Mesendoderm (in vitro differentiated cells): ENCODE results near the gene TBL1X.

Source experiments
- DNase-seq: peaks from one replicate; pipeline ENCODE4 v3.0.0; 2013
- H2AK5ac ChIP-seq: 2 replicates; pipeline ENCODE4 v1.6.1; 2013; ENCODE audit warnings: low read length, inconsistent platforms
- H2BK120ac ChIP-seq: 2 replicates; pipeline ENCODE4 v1.6.1; 2013; ENCODE audit warnings: low read depth, mild to moderate bottlenecking, low read length, moderate library complexity, mixed read lengths
- H2BK15ac ChIP-seq: replicated peaks from 2 replicates; pipeline ENCODE4 v1.6.1; 2013; ENCODE audit warnings: low read depth, mild to moderate bottlenecking, moderate library complexity
- H2BK5ac ChIP-seq: 2 replicates; pipeline ENCODE4 v1.6.1; 2013; ENCODE audit warnings: low read length, inconsistent platforms
- H3K18ac ChIP-seq: 2 replicates; pipeline ENCODE4 v1.6.1; 2013; ENCODE audit warnings: mild to moderate bottlenecking, low read length, mixed read lengths
- H3K23ac ChIP-seq: one replicate; pipeline ENCODE4 v1.6.1; 2013; ENCODE audit warnings: low read length
- H3K27ac ChIP-seq: 2 replicates; pipeline ENCODE4 v1.5.1; 2013; ENCODE audit warnings: low read depth, mild to moderate bottlenecking, inconsistent platforms, low read length, moderate library complexity
- H3K27me3 ChIP-seq: 2 replicates; pipeline ENCODE4 v1.6.1; 2013; ENCODE audit warnings: low read length, control low read depth, mild to moderate bottlenecking, inconsistent platforms; ENCODE audit not compliant: insufficient read depth, poor library complexity
- H3K36me3 ChIP-seq: 2 replicates; pipeline ENCODE4 v1.6.1; 2013; ENCODE audit warnings: low read length, inconsistent platforms; ENCODE audit not compliant: control insufficient read depth, insufficient read depth
- H3K4ac ChIP-seq: one replicate; pipeline ENCODE4 v1.6.1; 2013; ENCODE audit warnings: low read depth, mild to moderate bottlenecking, low read length, moderate library complexity
- H3K4me1 ChIP-seq: 2 replicates; pipeline ENCODE4 v1.6.1; 2013; ENCODE audit warnings: low read depth, low read length, inconsistent platforms; ENCODE audit not compliant: control insufficient read depth
- H3K4me2 ChIP-seq: 2 replicates; pipeline ENCODE4 v1.6.1; 2013; ENCODE audit warnings: low read length
- H3K4me3 ChIP-seq: 2 replicates; pipeline ENCODE4 v1.5.1; 2013; ENCODE audit warnings: mild to moderate bottlenecking, low read length
- H3K56ac ChIP-seq: one replicate; pipeline ENCODE4 v1.6.1; 2013; ENCODE audit warnings: low read length
- H3K79me1 ChIP-seq: 2 replicates; pipeline ENCODE4 v1.6.1; 2013; ENCODE audit warnings: low read length, inconsistent platforms
- H3K79me2 ChIP-seq: 2 replicates; pipeline ENCODE4 v1.6.1; 2013; ENCODE audit warnings: mild to moderate bottlenecking, low read length; ENCODE audit not compliant: control insufficient read depth, insufficient read depth
- H3K9ac ChIP-seq: 2 replicates; pipeline ENCODE4 v1.6.1; 2013; ENCODE audit warnings: low read length, inconsistent platforms
- H4K5ac ChIP-seq: one replicate; pipeline ENCODE4 v1.6.1; 2013; ENCODE audit warnings: low read length
- H4K8ac ChIP-seq: one replicate; pipeline ENCODE4 v1.6.1; 2013; ENCODE audit warnings: low read depth, mild to moderate bottlenecking, control low read depth, low read length, moderate library complexity
- WGBS: extraction: QIAGEN DNeasy Blood & Tissue Kit; methylation state at CpG from one replicate; pipeline ENCODE4 v1.1.7; 2013; ENCODE audit warnings: low lambda C conversion rate, missing lambda C conversion rate; ENCODE audit not compliant: insufficient coverage; ENCODE audit errors: extremely low coverage; 5-methylcytosine and 5-hydroxymethylcytosine counted together

TBL1X gene

DNA sequence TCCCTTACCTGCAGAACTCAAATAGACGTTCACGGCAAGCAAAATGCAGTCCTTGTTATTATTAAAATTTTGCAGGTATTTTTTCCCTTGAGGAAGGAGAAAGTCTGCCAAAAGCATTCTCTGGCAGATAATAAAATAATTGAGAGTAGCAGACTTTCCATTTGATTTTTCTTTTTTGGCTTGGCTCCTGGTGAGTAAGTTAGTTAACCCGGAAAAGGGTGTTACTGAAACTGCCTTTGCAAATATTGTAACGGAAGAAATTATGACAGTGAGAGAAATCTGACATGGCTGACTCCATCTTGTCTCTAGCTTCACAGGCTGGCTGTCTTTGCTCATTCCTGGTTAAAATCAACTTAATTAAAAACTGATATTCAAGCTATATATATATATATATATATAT, 200.3 kb downstream of the TBL1X start:
- H3K4me1 ChIP-seq, result no peaks in the 10 kb centered on the region
- H2AK5ac ChIP-seq, result no peak overlapping the region
- no peak overlapping the region for H3K4me3 ChIP-seq
- H3K79me2 ChIP-seq, result no peaks in the 10 kb centered on the region
- H3K23ac ChIP-seq, result no peak overlapping the region
- H3K18ac ChIP-seq, result no peak overlapping the region
- H3K9ac ChIP-seq, result no peak overlapping the region
- DNase-seq, result no peak
- H3K27ac ChIP-seq, result no peak overlapping the region
- no peaks in the 10 kb centered on the region for H3K27me3 ChIP-seq
- H3K4me2 ChIP-seq, result no peak overlapping the region
- H4K5ac ChIP-seq, result no peak overlapping the region
- no peak overlapping the region for H3K56ac ChIP-seq
- no peak overlapping the region for H2BK15ac ChIP-seq
- H3K79me1 ChIP-seq, result no peaks in the 10 kb centered on the region
- H2BK120ac ChIP-seq, result no peak overlapping the region
- H3K4ac ChIP-seq, result no peak overlapping the region
- no peaks in the 10 kb centered on the region for H3K36me3 ChIP-seq
- no peak overlapping the region for H4K8ac ChIP-seq
- H2BK5ac ChIP-seq, result no peak overlapping the region
- WGBS, result no CpG with 5 or more reads among the region's 4 CpGs

DNA sequence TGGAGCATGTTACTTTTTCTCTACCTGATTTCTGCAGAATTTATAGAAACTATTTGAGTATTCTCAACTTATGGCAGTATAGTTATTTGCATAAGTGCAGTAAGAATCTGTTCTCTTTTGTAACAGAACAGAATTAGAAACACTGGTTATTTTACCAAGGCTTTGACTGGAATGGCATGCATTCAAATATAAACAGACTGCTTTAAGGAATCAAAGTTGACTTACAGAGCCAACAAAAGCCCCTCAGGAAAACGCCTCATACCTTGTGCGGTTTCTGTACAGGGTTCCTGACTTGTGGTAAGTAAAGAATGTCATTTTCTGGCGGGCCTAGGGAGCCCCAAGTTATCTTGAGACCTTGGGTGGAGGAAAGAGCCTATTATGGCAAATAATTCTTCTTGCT, 203.7 kb downstream of the TBL1X start:
- Histone ChIP-seq H2AK5ac (no peak overlapping the region), H3K56ac (no peak overlapping the region), H4K5ac (no peak overlapping the region), H3K18ac (no peak overlapping the region), H3K27me3 (no peaks in the 10 kb centered on the region), H3K23ac (no peak overlapping the region), H4K8ac (no peak overlapping the region), H3K79me1 (no peaks in the 10 kb centered on the region), H3K9ac (no peak overlapping the region), H3K36me3 (no peaks in the 10 kb centered on the region), H3K4me1 (no peaks in the 10 kb centered on the region), H3K4me2 (no peak overlapping the region), H2BK15ac (no peak overlapping the region), H3K4ac (no peak overlapping the region), H3K27ac (no peak overlapping the region), H3K4me3 (no peak overlapping the region), H3K79me2 (no peaks in the 10 kb centered on the region), H2BK5ac (no peak overlapping the region), H2BK120ac (no peak overlapping the region)
- no peak for DNase-seq
- WGBS, result no CpG with 5 or more reads among the region's 3 CpGs

DNA sequence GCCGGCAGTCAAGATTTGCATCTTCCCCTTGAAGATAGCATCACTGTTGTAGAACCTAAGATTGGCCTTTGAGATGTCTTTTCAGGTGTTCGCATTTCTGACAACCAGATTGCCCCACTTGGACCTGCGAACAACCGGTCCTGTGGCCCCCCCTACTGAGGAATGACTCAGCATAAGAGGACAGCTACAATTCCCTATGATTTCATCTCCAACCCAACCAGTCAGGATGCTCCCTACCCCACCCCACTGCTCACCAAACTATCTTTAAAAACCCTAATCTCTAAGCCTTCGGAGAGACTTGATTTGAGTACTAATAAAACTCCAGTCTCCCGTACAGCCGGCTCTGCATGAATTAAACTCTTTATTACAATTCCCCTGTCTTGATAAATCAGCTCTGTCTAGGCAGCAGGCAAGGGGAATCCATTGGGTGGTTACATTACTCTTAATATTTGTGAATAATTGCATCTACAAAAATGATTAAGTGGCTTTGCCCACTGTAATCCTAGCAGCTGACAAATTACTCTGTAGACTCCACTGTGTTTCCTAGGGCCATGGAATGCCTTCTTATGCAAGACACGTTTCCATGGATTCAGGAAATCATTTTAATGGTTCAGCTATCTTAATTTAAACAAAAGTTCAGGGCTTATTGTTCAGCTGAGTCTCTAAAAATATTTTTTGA, 205.4 kb downstream of the TBL1X start:
- Histone ChIP-seq H3K4me2 (no peak overlapping the region), H3K18ac (no peak overlapping the region), H3K36me3 (no peaks in the 10 kb centered on the region), H3K79me1 (no peaks in the 10 kb centered on the region), H3K4me3 (no peak overlapping the region), H3K23ac (no peak overlapping the region), H3K27ac (no peak overlapping the region), H2BK15ac (no peak overlapping the region), H4K5ac (no peak overlapping the region), H3K79me2 (no peaks in the 10 kb centered on the region), H3K56ac (no peak overlapping the region), H3K9ac (no peak overlapping the region), H3K4ac (no peak overlapping the region), H2AK5ac (no peak overlapping the region), H2BK5ac (no peak overlapping the region), H2BK120ac (no peak overlapping the region), H4K8ac (no peak overlapping the region), H3K4me1 (no peaks in the 10 kb centered on the region), H3K27me3 (no peaks in the 10 kb centered on the region)
- WGBS, result no CpG with 5 or more reads among the region's 8 CpGs
- peak; percentile 8 for DNase-seq

DNA sequence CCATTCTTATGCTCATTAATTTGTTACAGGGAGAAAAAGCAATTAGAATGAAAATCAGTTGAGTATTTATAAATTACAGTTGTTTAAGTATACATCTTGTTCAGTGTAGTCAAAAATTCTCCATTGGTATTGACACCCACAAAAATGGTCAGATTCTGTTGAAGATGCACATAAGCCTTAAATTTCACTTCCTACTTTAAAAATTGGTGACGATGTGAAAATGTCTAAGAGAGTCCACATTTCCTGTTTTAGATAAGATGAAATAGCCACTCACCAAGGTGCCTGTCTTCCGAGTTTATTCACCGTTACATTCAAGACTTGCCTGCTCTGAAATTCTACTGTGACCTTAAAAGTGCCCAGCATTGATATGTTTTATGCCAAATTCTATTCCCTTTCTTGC, 207.1 kb downstream of the TBL1X start:
- WGBS, result no CpG with 5 or more reads among the region's 3 CpGs
- H3K4me1 ChIP-seq, result no peaks in the 10 kb centered on the region
- no peak overlapping the region for H3K4me3 ChIP-seq

DNA sequence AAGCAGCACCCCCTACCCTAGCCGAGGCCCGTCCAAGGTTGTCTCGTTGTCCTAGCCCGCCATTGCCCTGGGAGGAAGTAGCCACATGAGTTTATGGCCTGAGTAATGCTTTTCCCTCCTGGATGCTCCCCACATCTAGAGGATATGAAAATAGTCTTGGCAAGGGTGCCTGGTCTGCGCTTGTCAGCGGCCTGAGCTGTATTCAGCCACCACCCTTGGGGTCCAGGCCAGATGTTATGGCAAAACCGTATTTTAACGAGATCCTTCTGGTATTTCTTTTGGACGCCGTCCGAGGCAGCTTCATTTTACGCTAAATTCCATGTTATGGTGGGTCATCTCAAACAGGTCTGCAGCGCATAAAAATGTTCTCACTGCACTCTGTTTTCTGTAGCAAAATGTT, 211.4 kb downstream of the TBL1X start:
- no peak overlapping the region for H4K5ac ChIP-seq
- H3K27me3 ChIP-seq, result no peaks in the 10 kb centered on the region
- no peak overlapping the region for H3K18ac ChIP-seq
- H2BK120ac ChIP-seq, result no peak overlapping the region
- WGBS, result no CpG with 5 or more reads among the region's 13 CpGs
- H3K27ac ChIP-seq, result no peak overlapping the region
- H2AK5ac ChIP-seq, result no peak overlapping the region
- no peak overlapping the region for H4K8ac ChIP-seq
- H3K4ac ChIP-seq, result no peak overlapping the region
- H3K23ac ChIP-seq, result no peak overlapping the region
- no peak overlapping the region for H3K9ac ChIP-seq
- no peak for DNase-seq
- H3K4me1 ChIP-seq, result no peaks in the 10 kb centered on the region
- H3K4me2 ChIP-seq, result no peak overlapping the region
- no peaks in the 10 kb centered on the region for H3K79me2 ChIP-seq
- no peak overlapping the region for H2BK5ac ChIP-seq
- H3K79me1 ChIP-seq, result no peaks in the 10 kb centered on the region
- H3K56ac ChIP-seq, result no peak overlapping the region
- H2BK15ac ChIP-seq, result no peak overlapping the region
- H3K36me3 ChIP-seq, result no peaks in the 10 kb centered on the region
- H3K4me3 ChIP-seq, result no peak overlapping the region

More for the DNA sequence above, 207.1 kb downstream of the TBL1X start:
- H3K9ac ChIP-seq, result no peak overlapping the region
- no peak overlapping the region for H4K8ac ChIP-seq
- no peak overlapping the region for H4K5ac ChIP-seq
- no peak overlapping the region for H2BK15ac ChIP-seq
- no peak overlapping the region for H2BK120ac ChIP-seq
- no peak overlapping the region for H3K23ac ChIP-seq
- no peaks in the 10 kb centered on the region for H3K79me2 ChIP-seq
- DNase-seq, result no peak
- H3K4me2 ChIP-seq, result no peak overlapping the region
- no peak overlapping the region for H3K27ac ChIP-seq
- no peak overlapping the region for H3K18ac ChIP-seq
- no peak overlapping the region for H3K56ac ChIP-seq
- H2BK5ac ChIP-seq, result no peak overlapping the region
- no peaks in the 10 kb centered on the region for H3K36me3 ChIP-seq
- H3K4ac ChIP-seq, result no peak overlapping the region
- no peak overlapping the region for H2AK5ac ChIP-seq
- no peaks in the 10 kb centered on the region for H3K27me3 ChIP-seq
- H3K79me1 ChIP-seq, result no peaks in the 10 kb centered on the region

DNA sequence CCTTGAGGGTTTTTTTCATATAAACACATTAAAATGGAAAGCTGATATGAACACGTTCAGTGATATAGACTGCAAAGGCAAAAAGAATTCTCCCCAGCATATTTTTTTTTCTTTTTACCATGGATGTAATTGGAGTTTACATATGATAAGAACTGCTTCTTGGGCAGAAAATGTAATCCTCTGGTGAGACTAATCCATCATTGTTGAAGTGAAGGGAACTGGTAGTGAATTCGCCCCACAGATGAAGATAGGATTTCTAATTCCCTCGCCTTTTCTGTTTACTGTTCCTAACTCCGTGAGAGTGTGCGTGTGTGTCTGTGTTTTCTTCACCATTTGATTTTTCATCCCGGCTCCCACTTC, 211.9 kb downstream of the TBL1X start:
- Histone ChIP-seq H3K18ac (no peak overlapping the region), H3K4ac (no peak overlapping the region), H2AK5ac (no peak overlapping the region), H2BK15ac (no peak overlapping the region), H3K36me3 (no peaks in the 10 kb centered on the region), H3K27ac (no peak overlapping the region), H3K9ac (no peak overlapping the region), H2BK5ac (no peak overlapping the region), H4K5ac (no peak overlapping the region), H3K23ac (no peak overlapping the region), H3K79me1 (no peaks in the 10 kb centered on the region), H3K4me3 (no peak overlapping the region), H3K27me3 (no peaks in the 10 kb centered on the region), H3K56ac (no peak overlapping the region), H3K4me1 (no peaks in the 10 kb centered on the region), H4K8ac (no peak overlapping the region), H2BK120ac (no peak overlapping the region), H3K79me2 (no peaks in the 10 kb centered on the region), H3K4me2 (no peak overlapping the region)
- no peak for DNase-seq
- no CpG with 5 or more reads among the region's 6 CpGs for WGBS
